Stimulated activated CD4-positive, alpha-beta T cell treated with anti-CD3 and anti-CD28 coated beads, Interleukin-15, amount 100 ng/mL, for 1 hour (primary cell): Measurements from ENCODE around the gene MGLL.
A peak's percentile ranks its signal among the peaks of the same experiment; 100 is the strongest.

Source experiments
- DNase-seq, 2 donors: peaks; one replicate each; pipeline ENCODE4 v3.0.0-alpha.2; 2020; ENCODE audit warnings: low read depth in 1 of 2, low spot score in 1 of 2

Gene MGLL

GRCh38 chr3:127760361-127760760 lies 62.0 kb downstream of the MGLL start:
- no peak for DNase-seq

GRCh38 chr3:127759826-127760225 lies 62.5 kb downstream of the MGLL start:
- no peak for DNase-seq

DNA sequence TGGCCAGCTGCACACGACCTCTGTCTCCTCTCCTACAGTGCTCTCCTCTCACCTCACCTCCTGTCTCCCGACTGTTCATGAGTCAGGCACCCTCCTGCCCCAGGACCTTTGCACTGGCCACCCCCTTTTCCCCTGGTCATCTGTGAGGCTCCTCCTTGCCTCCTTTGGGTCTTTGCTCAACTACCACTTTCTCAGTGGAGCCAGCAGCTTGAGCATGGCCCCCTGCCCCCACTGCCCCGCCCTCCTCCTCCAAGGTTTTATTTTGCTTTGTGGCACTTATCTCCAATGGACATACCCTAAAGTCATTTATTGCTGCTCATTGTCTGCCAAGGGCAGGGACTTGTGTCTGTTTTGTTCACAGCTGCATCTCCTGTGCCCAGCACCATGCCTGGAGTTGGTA lies 64.3 kb downstream of the MGLL start:
- DNase-seq = no peak

DNA sequence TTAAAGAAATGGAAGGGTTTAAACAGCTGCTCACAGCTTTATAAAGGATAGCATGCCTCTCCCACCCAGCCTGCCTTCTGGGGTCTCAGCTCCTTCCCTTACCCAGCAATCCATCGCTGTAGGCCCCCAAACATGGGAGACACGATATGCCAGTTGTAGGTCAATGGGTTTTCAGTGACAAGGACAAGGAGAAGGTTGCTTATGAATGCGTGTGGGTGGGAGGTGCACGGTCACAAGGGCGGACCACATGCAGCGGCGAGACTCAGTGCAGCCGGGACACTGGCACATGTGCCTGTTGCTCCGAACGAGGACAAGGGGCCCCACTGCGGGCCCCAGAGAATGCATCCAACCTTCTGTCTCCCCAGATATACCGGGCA lies 67.0 kb downstream of the MGLL start:
- no peak for DNase-seq

DNA sequence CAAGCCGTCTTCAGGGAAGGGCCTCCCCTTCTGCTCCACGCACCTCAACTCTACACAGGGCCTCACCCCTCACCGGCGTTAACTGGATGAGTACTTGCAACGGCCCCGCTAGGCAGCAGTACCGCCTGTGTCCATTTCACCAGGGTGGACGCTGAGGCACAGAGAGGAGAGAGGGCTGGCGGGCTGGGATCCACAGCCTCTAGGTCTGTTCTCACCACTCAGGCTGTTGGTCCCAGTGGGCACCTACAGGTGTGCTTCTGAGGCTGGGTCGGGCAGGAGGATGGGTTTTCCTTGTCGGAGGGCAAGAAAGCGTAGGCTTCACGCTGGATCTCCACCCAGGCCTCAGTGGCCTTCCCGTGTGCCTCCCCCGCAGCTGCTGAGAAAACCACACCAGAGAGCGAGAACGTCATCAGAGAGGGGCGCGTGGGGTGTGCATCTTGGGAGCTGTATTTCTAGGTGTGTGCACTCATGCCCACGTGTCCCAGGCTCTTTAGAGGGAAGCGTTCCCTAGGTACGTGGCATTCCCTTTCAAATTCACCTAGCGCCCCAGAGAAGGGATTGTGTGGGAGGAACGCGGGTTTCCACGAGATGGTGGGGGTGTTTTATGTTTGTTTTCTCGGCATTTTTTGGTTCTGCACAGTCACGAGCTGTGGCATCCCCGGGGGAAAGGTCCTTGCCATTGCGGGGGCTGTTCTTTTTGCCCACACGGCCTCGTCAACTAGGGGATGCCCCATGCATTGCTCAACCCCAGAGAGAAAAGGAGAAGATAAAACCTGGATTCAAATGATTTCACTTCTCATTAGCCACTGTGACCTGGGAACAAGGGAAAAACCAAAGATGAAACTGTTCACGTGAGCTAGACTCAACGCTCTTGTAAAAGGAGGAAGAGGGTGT lies 67.7 kb downstream of the MGLL start:
- peak in 1 of 2 donors; percentile 10 for DNase-seq

DNA sequence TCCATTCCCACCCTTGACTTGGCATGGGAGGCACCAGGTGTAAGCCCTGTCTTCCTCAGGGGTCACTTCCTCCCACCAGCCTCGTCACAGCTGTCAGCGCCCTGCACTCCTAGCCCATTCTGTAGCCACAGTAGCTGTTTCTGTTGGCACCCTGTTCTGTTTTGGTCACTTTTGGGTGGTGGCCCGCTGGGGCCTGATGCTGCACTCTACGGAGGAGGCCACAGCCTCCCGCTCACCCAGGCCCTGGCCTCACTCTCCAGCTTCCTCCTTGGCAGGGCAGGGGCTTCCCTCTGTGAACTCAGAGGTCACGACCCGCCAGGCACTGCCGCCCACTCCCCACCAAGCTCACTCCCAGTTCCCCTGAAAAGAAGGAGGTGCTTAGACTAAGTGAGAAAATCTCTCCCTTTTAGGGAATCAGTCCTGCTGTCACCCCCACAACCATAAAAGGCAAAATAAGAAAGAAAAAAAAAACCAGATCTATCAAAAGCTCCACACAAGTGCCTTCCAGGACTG lies 68.4 kb downstream of the MGLL start:
- DNase-seq = no peak

DNA sequence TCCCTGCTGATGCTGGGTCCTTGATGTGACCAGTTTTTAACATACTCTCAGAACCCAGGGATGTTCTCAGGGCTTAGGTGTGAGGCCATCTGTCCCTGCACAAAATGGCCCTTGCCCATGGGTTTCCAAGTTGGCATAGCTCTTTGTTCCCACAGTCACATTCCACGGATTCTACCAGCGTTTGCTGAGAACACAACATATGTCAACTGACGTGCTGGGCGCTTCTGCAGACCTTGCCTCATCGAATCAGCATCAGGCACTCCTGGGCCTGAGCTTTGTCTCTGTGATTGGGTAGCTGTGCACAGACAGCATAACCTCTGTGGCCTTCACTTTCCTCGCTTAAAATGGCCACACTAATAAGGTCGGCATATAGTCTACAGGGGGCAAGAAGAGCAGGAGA lies 69.0 kb downstream of the MGLL start:
- no peak for DNase-seq

DNA sequence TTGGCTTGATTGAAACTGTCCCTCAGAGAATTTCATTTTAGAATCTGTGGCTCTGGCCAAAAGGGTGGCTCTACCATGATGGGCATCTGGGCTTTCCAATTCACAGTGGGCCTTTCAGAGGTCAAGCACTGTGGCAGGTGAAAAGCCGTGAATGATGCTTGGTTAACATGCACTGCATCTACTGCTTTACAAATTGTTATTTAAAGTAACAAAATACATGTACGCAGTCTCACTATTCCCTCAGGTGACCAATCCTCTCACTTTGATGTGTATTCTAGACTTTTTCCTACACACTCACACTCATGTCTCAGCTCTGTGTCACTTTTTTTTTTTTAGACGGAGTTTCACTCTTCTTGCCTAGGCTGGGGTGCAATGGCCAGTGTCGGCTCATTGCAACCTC lies 70.5 kb downstream of the MGLL start:
- DNase-seq = no peak

DNA sequence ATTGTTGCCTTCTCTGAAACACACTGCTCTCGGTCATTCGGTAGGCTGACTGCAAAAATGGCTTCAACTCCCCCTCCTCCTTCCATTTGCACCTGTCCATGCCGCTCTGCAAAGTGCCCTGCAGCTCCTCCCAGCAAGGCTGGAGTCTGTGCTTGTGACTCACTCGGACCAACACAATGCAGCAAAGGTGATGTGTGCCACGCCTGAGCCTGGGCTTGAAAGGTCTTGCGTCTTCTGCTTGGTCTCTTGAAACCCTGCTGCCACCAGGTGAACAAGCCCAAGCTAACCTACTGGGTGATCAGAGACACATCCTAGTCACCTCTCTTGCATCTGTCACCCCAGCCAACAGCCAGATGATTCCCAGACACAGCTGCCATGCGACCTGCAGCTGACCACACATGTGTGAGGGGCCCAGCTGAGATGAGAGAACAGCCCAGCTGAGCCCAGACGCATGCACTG lies 71.1 kb downstream of the MGLL start:
- DNase-seq = no peak

DNA sequence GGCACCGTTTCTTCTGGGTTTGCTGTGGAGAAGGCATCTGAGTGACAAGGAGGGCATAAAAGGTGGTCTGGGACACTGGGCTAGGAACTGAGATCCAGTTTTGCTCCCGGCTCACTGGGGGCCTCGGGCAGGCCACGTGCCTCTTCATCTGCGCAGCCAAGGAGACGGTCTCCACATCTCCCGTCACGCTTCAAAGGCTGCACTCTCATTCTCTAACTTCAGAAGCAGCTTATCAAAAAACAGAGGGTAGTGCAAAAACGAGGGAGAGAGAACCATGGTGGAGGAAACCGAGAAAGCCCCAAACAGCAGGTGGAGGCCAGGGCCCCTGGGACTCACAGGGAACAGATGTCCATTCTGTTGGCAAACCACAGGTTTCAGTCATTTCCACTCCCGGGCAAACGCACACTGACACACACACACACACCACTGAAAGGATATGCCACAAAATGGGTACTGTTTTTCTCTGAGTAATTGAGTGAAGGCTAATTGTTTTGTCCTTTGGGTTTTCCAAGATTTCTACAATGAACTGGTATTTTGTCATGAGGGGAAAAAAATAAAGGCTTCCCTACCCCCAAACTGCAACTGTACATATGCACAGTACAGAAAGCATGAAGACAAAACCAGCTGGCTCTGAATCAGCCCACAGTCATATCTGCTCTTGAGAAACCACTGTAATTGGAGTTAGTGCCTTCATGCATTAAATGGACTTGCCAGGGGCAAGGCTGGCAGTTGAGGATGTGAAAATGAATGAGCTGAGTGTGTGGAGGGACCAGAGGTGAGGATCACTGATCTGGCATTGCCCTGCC lies 71.9 kb downstream of the MGLL start:
- DNase-seq = no peak

DNA sequence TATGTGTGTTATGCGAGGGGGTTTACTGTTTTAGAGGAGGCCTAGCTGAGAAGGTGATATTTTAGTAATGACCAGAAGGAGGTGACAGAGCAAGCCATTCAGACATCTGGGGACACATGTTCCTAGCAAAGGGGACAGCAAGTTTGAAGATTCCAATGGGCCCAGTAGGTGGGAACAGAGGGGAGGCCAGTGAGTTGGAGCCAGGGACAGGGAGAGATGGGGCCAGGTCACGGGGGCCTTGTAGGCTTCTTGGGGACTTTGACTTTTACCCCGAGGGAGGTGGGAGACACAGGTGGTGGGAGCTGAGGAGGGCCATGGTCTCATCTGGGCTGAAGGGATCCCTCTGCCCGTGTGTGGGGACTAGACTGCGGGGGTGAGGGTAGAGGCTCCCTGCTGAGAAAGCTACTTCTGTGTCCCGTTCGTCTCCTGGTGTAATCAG lies 72.5 kb downstream of the MGLL start:
- no peak for DNase-seq

GRCh38 chr3:127749361-127749760 lies 73.0 kb downstream of the MGLL start:
- DNase-seq = no peak

DNA sequence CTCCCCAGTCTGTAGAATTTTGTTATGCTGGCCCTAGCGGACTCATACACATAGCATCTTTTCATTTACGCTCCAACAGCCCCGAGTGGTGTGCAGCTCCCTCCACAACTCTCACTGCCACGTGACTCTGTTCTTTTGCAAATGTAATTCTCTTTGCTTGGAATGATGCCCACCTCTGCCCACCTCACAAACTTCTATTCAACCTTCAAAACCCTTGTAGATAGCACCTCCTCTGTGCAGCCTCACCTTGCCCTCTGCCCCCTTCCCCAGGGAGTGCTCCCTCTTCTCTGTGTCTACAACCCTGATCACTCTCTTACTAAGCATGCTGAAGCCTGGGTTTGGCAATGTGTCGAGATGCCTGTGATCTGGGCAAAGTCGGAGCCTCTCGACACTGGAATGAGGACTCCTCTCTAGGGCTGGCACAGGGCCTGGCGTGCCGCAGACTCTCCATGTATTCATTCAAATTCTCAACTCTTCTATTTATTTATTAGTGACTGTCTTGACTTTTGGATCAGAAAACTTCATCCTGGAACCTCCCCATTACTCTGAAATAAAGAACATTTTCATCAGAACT lies 73.5 kb downstream of the MGLL start:
- DNase-seq = no peak

DNA sequence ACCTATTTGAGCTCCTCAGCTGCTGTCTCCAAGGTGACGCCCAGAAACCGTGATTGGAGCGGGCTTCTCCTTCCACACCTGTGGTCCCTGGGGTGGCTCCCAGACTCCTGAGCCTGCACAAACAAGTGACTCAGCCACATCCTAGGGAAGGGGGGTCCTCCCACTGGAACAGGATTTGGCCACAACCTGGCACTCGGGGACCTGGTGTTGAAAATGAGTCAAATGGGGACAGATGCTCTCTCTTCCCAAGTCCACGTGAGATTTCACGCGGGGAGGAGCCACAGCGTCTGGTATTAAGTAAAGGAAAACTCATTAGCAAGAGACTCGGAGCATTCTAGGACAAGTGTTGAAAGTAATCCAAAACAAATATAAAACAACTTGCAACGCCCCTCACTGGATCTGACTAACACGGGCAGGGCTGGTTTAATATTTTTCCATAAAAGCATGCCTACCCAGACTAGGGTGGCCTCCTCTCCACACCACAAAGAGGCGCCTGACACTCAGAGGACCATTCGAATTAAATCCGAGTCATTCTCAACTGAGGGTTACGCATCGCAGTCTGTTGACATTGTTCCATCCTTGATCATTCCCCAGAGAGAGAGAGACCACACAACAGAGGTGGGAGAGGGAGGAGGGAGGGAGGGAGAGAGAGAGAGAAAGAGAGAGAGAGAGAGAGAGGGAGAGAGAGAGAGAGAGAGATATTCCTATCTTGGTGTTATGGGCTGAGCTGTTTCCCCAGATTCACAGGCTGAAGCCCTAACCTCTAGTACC lies 74.4 kb downstream of the MGLL start:
- no peak for DNase-seq

- no peak for DNase-seq
Observed at GRCh38 chr3:127747066-127747465, 75.2 kb downstream of the MGLL start.

GRCh38 chr3:127746400-127747057 lies 75.8 kb downstream of the MGLL start:
- DNase-seq = no peak

DNA sequence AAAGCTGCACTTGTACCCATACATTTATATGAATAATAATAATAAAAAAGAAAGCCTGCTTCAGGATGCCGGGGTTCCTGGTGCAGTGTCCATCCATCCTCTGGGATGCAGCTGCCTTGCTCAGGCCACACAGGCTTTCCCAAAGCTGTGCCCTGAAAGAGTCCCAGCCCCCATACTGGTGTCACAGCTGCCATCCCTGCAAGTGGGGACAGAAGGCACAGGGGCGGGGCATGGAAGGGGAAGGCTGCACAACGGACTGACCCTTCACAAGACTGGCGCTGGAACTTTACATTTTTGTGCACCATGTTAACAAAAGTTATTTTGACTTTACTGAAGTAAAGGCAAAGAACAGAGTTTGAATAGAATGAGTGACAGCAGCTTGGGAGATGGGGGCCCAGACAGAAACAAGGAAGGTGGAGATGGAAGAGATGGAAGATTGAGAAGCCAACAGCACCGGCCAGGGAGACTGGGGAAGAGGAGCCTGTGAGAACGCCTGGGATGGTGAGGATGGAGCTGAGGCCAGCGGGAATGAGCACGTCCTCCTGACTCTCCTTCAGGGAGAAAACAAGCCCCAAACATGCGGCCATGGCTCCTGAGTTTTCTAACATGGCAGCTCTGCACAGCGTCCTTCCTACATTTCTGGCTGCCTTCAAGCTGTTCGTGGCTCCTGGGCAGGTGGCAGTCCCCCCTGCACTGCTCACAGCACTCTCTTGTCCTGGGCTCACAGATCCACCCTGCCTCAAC lies 76.5 kb downstream of the MGLL start:
- DNase-seq = no peak

DNA sequence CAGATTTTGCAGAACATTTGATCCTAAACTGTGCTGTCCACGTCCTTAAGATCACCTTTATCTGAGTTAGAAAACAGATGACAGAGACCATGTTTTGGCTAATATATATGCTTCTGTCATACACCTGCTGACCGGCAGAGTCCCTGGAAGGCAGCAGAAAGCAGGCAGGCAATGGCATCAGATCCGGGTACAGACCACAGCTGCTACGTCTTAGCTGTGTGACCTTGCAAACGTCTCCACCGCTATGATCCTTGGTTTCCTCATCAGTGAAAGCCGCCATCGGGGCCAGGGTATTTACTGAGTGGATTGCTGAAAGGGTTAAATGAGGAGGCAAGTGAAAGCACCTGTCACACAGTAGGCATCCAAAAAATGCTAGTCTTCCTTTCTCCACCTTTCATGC lies 77.4 kb downstream of the MGLL start:
- no peak for DNase-seq

- DNase-seq = no peak
Observed at GRCh38 chr3:127744253-127744815, 78.0 kb downstream of the MGLL start.
